ENCODE results near the gene NFASC.

Gene NFASC

GRCh38 chr1:205003358-205004131 is 132.9 kb downstream of the NFASC start:
- no peak for DNase-seq (ENCODE audit: low read depth, low spot score)
- no peak overlapping the region for H3K4me3 ChIP-seq
- no peak for TF ChIP-seq FOXP2 (optimal IDR thresholded peaks at IDR 0.05; ENCODE audit: control extremely low read depth, extremely low read length, insufficient read depth)
- no peak for TF ChIP-seq EZH2 (IDR thresholded peaks at IDR 0.05)
- no peak for TF ChIP-seq POLR2AphosphoS5 (IDR thresholded peaks at IDR 0.05; ENCODE audit: borderline replicate concordance, low read depth, low read length)
- H3K36me3 ChIP-seq (ENCODE audit: insufficient read depth, low read length) = no peaks in the 10 kb centered on the region
- H3K27ac ChIP-seq = no peak overlapping the region
- H3K9me3 ChIP-seq (ENCODE audit: low read depth, low read length) = no peaks in the 10 kb centered on the region
- no peak overlapping the region for H3K9ac ChIP-seq (ENCODE audit: insufficient read length)

- H3K27ac ChIP-seq = no peak overlapping the region
- H3K4me3 ChIP-seq = no peak overlapping the region
- TF ChIP-seq EZH2 (IDR thresholded peaks at IDR 0.05) (no peak), POLR2AphosphoS5 (IDR thresholded peaks at IDR 0.05; ENCODE audit: borderline replicate concordance, low read depth, low read length) (no peak), FOXP2 (optimal IDR thresholded peaks at IDR 0.05; ENCODE audit: control extremely low read depth, extremely low read length, insufficient read depth) (no peak)
- no peak overlapping the region for H3K9ac ChIP-seq (ENCODE audit: insufficient read length)
- H3K9me3 ChIP-seq (ENCODE audit: low read depth, low read length) = no peaks in the 10 kb centered on the region
- no peaks in the 10 kb centered on the region for H3K36me3 ChIP-seq (ENCODE audit: insufficient read depth, low read length)
- DNase-seq (ENCODE audit: low read depth, low spot score) = no peak
Observed at GRCh38 chr1:205004351-205004750, 133.7 kb downstream of the NFASC start.

GRCh38 chr1:205008896-205009295 is 138.2 kb downstream of the NFASC start:
- no peak for TF ChIP-seq EZH2 (IDR thresholded peaks at IDR 0.05)
- no peak for TF ChIP-seq FOXP2 (optimal IDR thresholded peaks at IDR 0.05; ENCODE audit: control extremely low read depth, extremely low read length, insufficient read depth)
- TF ChIP-seq POLR2AphosphoS5 (IDR thresholded peaks at IDR 0.05; ENCODE audit: borderline replicate concordance, low read depth, low read length) = no peak
- DNase-seq (ENCODE audit: low read depth, low spot score) = no peak
- Histone ChIP-seq H3K9me3 (ENCODE audit: low read depth, low read length) (no peaks in the 10 kb centered on the region), H3K27ac (no peak overlapping the region), H3K9ac (ENCODE audit: insufficient read length) (no peak overlapping the region), H3K4me3 (no peak overlapping the region), H3K36me3 (ENCODE audit: insufficient read depth, low read length) (no peaks in the 10 kb centered on the region)

GRCh38 chr1:205009670-205010069 is 139.0 kb downstream of the NFASC start:
- no peak for DNase-seq (ENCODE audit: low read depth, low spot score)
- Histone ChIP-seq H3K9me3 (ENCODE audit: low read depth, low read length) (no peaks in the 10 kb centered on the region), H3K4me3 (no peak overlapping the region), H3K9ac (ENCODE audit: insufficient read length) (no peak overlapping the region), H3K36me3 (ENCODE audit: insufficient read depth, low read length) (no peaks in the 10 kb centered on the region), H3K27ac (no peak overlapping the region)
- TF ChIP-seq POLR2AphosphoS5 (IDR thresholded peaks at IDR 0.05; ENCODE audit: borderline replicate concordance, low read depth, low read length) (no peak), EZH2 (IDR thresholded peaks at IDR 0.05) (no peak), FOXP2 (optimal IDR thresholded peaks at IDR 0.05; ENCODE audit: control extremely low read depth, extremely low read length, insufficient read depth) (no peak)

- Histone ChIP-seq H3K9ac (ENCODE audit: insufficient read length) (no peak overlapping the region), H3K36me3 (ENCODE audit: insufficient read depth, low read length) (no peaks in the 10 kb centered on the region), H3K4me3 (no peak overlapping the region), H3K27ac (no peak overlapping the region), H3K9me3 (ENCODE audit: low read depth, low read length) (no peaks in the 10 kb centered on the region)
- DNase-seq (ENCODE audit: low read depth, low spot score) = no peak
- TF ChIP-seq FOXP2 (optimal IDR thresholded peaks at IDR 0.05; ENCODE audit: control extremely low read depth, extremely low read length, insufficient read depth) = no peak
- no peak for TF ChIP-seq POLR2AphosphoS5 (IDR thresholded peaks at IDR 0.05; ENCODE audit: borderline replicate concordance, low read depth, low read length)
- TF ChIP-seq EZH2 (IDR thresholded peaks at IDR 0.05) = no peak
Observed at GRCh38 chr1:205012391-205013140, 141.9 kb downstream of the NFASC start.

GRCh38 chr1:205013683-205014367 is 143.2 kb downstream of the NFASC start:
- TF ChIP-seq POLR2AphosphoS5 (IDR thresholded peaks at IDR 0.05; ENCODE audit: borderline replicate concordance, low read depth, low read length) = no peak
- no peak for TF ChIP-seq EZH2 (IDR thresholded peaks at IDR 0.05)
- no peak for TF ChIP-seq FOXP2 (optimal IDR thresholded peaks at IDR 0.05; ENCODE audit: control extremely low read depth, extremely low read length, insufficient read depth)
- no peaks in the 10 kb centered on the region for H3K36me3 ChIP-seq (ENCODE audit: insufficient read depth, low read length)
- no peak overlapping the region for H3K9ac ChIP-seq (ENCODE audit: insufficient read length)
- no peak for DNase-seq (ENCODE audit: low read depth, low spot score)
- no peak overlapping the region for H3K27ac ChIP-seq
- no peaks in the 10 kb centered on the region for H3K9me3 ChIP-seq (ENCODE audit: low read depth, low read length)
- H3K4me3 ChIP-seq = no peak overlapping the region

- no peaks in the 10 kb centered on the region for H3K36me3 ChIP-seq (ENCODE audit: insufficient read depth, low read length)
- H3K9me3 ChIP-seq (ENCODE audit: low read depth, low read length) = no peaks in the 10 kb centered on the region
- DNase-seq (ENCODE audit: low read depth, low spot score) = no peak
- no peak overlapping the region for H3K4me3 ChIP-seq
- H3K9ac ChIP-seq (ENCODE audit: insufficient read length) = no peak overlapping the region
- H3K27ac ChIP-seq = no peak overlapping the region
- no peak for TF ChIP-seq FOXP2 (optimal IDR thresholded peaks at IDR 0.05; ENCODE audit: control extremely low read depth, extremely low read length, insufficient read depth)
- TF ChIP-seq POLR2AphosphoS5 (IDR thresholded peaks at IDR 0.05; ENCODE audit: borderline replicate concordance, low read depth, low read length) = no peak
- TF ChIP-seq EZH2 (IDR thresholded peaks at IDR 0.05) = no peak
Observed at GRCh38 chr1:205014783-205015182, 144.1 kb downstream of the NFASC start.

GRCh38 chr1:205015241-205015640 is 144.6 kb downstream of the NFASC start:
- no peak overlapping the region for H3K4me3 ChIP-seq
- no peak for TF ChIP-seq POLR2AphosphoS5 (IDR thresholded peaks at IDR 0.05; ENCODE audit: borderline replicate concordance, low read depth, low read length)
- no peak for TF ChIP-seq FOXP2 (optimal IDR thresholded peaks at IDR 0.05; ENCODE audit: control extremely low read depth, extremely low read length, insufficient read depth)
- no peak for TF ChIP-seq EZH2 (IDR thresholded peaks at IDR 0.05)
- no peak overlapping the region for H3K9ac ChIP-seq (ENCODE audit: insufficient read length)
- no peak for DNase-seq (ENCODE audit: low read depth, low spot score)
- H3K36me3 ChIP-seq (ENCODE audit: insufficient read depth, low read length) = no peaks in the 10 kb centered on the region
- no peak overlapping the region for H3K27ac ChIP-seq
- H3K9me3 ChIP-seq (ENCODE audit: low read depth, low read length) = no peaks in the 10 kb centered on the region
